ENCODE data around the gene ASCL4.
A peak's percentile ranks its signal among the peaks of the same experiment; 100 is the strongest.

ASCL4 gene

GRCh38 chr12:107779077-107779831 is 4.8 kb downstream of the ASCL4 start:
- DNase-seq = no peak

GRCh38 chr12:107780298-107780697 is 5.8 kb downstream of the ASCL4 start:
- no peak for DNase-seq

- no peak for DNase-seq
Measured at GRCh38 chr12:107782067-107782466, 7.6 kb downstream of the ASCL4 start.

- DNase-seq = no peak
Measured at GRCh38 chr12:107783406-107784376, 9.2 kb downstream of the ASCL4 start.

- DNase-seq = no peak
Measured at GRCh38 chr12:107788281-107788680, 13.8 kb downstream of the ASCL4 start.

- DNase-seq = no peak
Measured at GRCh38 chr12:107788690-107789458, 14.4 kb downstream of the ASCL4 start.

GRCh38 chr12:107791465-107792089 is 17.1 kb downstream of the ASCL4 start:
- DNase-seq = no peak

- DNase-seq = no peak
Measured at GRCh38 chr12:107794451-107794850, 19.9 kb downstream of the ASCL4 start.

- no peak for DNase-seq
Measured at GRCh38 chr12:107798580-107798979, 24.1 kb downstream of the ASCL4 start.

GRCh38 chr12:107801150-107801549 is 26.6 kb downstream of the ASCL4 start:
- peak; percentile 2 for DNase-seq

- no peak for DNase-seq
Measured at GRCh38 chr12:107803092-107803491, 28.6 kb downstream of the ASCL4 start.

GRCh38 chr12:107805488-107806180 is 31.1 kb downstream of the ASCL4 start:
- DNase-seq = no peak

GRCh38 chr12:107807471-107808150 is 33.1 kb downstream of the ASCL4 start:
- DNase-seq = no peak

GRCh38 chr12:107817250-107817649 is 42.7 kb downstream of the ASCL4 start:
- no peak for DNase-seq

- DNase-seq = peak; percentile 54
Measured at GRCh38 chr12:107818984-107819383, 44.5 kb downstream of the ASCL4 start.

GRCh38 chr12:107822356-107822755 is 47.9 kb downstream of the ASCL4 start:
- no peak for DNase-seq
